Neural progenitor cell (in vitro differentiated cells): ENCODE results near the gene CLDND1. TPM values are rescaled to one million over a fixed set of nuclear protein-coding genes. Genes with fewer than 3 reads are reported as not detected.

Source experiments
- DNase-seq: peaks from one replicate; pipeline ENCODE4 v3.0.0-alpha.2; 2016; ENCODE audit warnings: low spot score
- H2AFZ ChIP-seq: fragments of 200-600 bp; sonication (generic); replicated peaks from 2 replicates; pipeline ENCODE4 v1.6.1; 2016; ENCODE audit warnings: antibody characterized with exemption
- H3F3A ChIP-seq: fragments of 200-600 bp; sonication (generic); 2 replicates; pipeline ENCODE4 v1.6.1; 2016; ENCODE audit warnings: antibody characterized with exemption, low read depth
- H3K27ac ChIP-seq: fragments of 200-600 bp; sonication (generic); 2 replicates; pipeline ENCODE4 v1.5.1; 2016; ENCODE audit warnings: mild to moderate bottlenecking
- H3K27me3 ChIP-seq: fragments of 200-600 bp; sonication (generic); 2 replicates; pipeline ENCODE4 v1.6.1; 2016; ENCODE audit warnings: mild to moderate bottlenecking, moderate library complexity
- H3K36me3 ChIP-seq: fragments of 200-600 bp; sonication (generic); 2 replicates; pipeline ENCODE4 v1.5.1; 2016
- H3K4me1 ChIP-seq: fragments of 200-600 bp; sonication (generic); 2 replicates; pipeline ENCODE4 v1.6.1; 2016; ENCODE audit warnings: mixed run types
- H3K4me2 ChIP-seq: fragments of 200-600 bp; sonication (generic); 2 replicates; pipeline ENCODE4 v1.6.1; 2016
- H3K4me3 ChIP-seq: fragments of 200-600 bp; sonication (generic); 2 replicates; pipeline ENCODE4 v1.5.1; 2016
- H3K79me2 ChIP-seq: fragments of 200-600 bp; sonication (generic); 2 replicates; pipeline ENCODE4 v1.6.1; 2016; ENCODE audit warnings: low read depth
- H3K9ac ChIP-seq: fragments of 200-600 bp; sonication (generic); 2 replicates; pipeline ENCODE4 v1.6.1; 2016
- H3K9me3 ChIP-seq: fragments of 200-600 bp; sonication (generic); 2 replicates; pipeline ENCODE4 v1.5.1; 2016; ENCODE audit warnings: low read depth
- H4K20me1 ChIP-seq: fragments of 200-600 bp; sonication (generic); 2 replicates; pipeline ENCODE4 v1.6.1; 2016; ENCODE audit warnings: low read depth
- H3K27ac Mint-ChIP-seq: 3 replicates; pipeline ENCODE4 v1.8.0; 2021; ENCODE audit warnings: mixed read lengths
- H3K27me3 Mint-ChIP-seq: 2 replicates; pipeline ENCODE4 v1.8.0; 2022; ENCODE audit warnings: low read depth, mild to moderate bottlenecking, inconsistent platforms, moderate library complexity, mixed read lengths; ENCODE audit not compliant: insufficient read depth
- H3K36me3 Mint-ChIP-seq: 3 replicates; pipeline ENCODE4 v1.8.0; 2021; ENCODE audit warnings: mixed read lengths
- H3K4me1 Mint-ChIP-seq: 3 replicates; pipeline ENCODE4 v1.8.0; 2021; ENCODE audit warnings: mixed read lengths
- H3K4me3 Mint-ChIP-seq: 3 replicates; pipeline ENCODE4 v1.8.0; 2021; ENCODE audit warnings: mild to moderate bottlenecking, moderate library complexity, mixed read lengths
- H3K9me3 Mint-ChIP-seq: 3 replicates; pipeline ENCODE4 v1.8.0; 2020; ENCODE audit warnings: mixed read lengths
- CTCF ChIP-seq: fragments of 200-600 bp; sonication (generic); IDR thresholded peaks from 2 replicates; pipeline ENCODE4 v1.5.1; 2017; ENCODE audit warnings: antibody characterized with exemption, mild to moderate bottlenecking
- EZH2 ChIP-seq: fragments of 200-600 bp; sonication (generic); IDR thresholded peaks from 2 replicates; pipeline ENCODE4 v1.6.1; 2017; ENCODE audit warnings: antibody characterized with exemption, mild to moderate bottlenecking, moderate library complexity
- EZH2phosphoT487 ChIP-seq: fragments of 200-600 bp; sonication (generic); IDR thresholded peaks from 2 replicates; pipeline ENCODE4 v1.6.1; 2017; ENCODE audit warnings: antibody characterized with exemption
- total RNA-seq: library from RNA; depleted of rRNA; stranded (reverse); fragments of >200 nt; gene quantifications from 2 replicates; pipeline ENCODE4 v1.2.3, GENCODE V29; 2015; ENCODE audit warnings: low replicate concordance

Gene CLDND1
- total RNA-seq, 1 donor from 2014 or later: 176 TPM

DNA sequence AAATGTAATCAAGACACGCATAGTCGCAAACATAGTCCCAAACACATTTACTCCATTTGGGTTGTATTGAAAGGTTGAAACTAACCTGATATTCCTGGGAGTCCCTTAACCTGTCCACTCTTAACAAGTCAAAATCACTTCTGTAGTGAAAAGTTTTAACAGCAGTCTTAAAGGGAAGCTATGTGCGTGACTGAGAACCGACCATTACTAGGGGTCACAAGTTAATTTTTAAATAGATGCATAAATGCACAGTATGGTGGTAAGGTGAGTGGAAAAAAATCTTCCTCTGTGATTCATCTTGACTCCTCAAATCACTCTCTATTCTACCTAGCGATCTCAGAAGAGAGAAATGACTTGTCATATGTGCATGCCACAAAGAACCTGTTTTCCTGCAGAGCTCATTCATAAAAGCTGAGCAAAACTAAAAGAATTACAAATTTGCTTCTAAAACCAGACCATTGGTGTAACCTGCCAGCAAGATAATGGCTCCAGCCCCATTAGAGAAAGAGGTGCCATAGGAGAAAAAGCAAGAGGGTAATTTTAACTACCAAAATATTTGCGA is 13.8 kb upstream of the CLDND1 start:
- no peaks in the 10 kb centered on the region for H3K79me2 ChIP-seq
- H3K9me3 Mint-ChIP-seq: no peaks in the 10 kb centered on the region
- H3K27ac ChIP-seq: no peak overlapping the region
- H3K9me3 ChIP-seq: no peaks in the 10 kb centered on the region
- DNase-seq: no peak
- H3K4me2 ChIP-seq: no peak overlapping the region
- no peak overlapping the region for H2AFZ ChIP-seq
- no peak overlapping the region for H3K4me3 Mint-ChIP-seq
- no peak overlapping the region for H3K9ac ChIP-seq
- peaks cover 4% of the 10 kb centered on the region for H3K27me3 Mint-ChIP-seq
- H3K27me3 ChIP-seq: no peaks in the 10 kb centered on the region
- no peaks in the 10 kb centered on the region for H4K20me1 ChIP-seq
- no peaks in the 10 kb centered on the region for H3F3A ChIP-seq
- no peaks in the 10 kb centered on the region for H3K36me3 Mint-ChIP-seq
- no peaks in the 10 kb centered on the region for H3K4me1 Mint-ChIP-seq
- H3K4me3 ChIP-seq: no peak overlapping the region
- H3K27ac Mint-ChIP-seq: no peak overlapping the region
- no peaks in the 10 kb centered on the region for H3K4me1 ChIP-seq
- H3K36me3 ChIP-seq: no peaks in the 10 kb centered on the region
- TF ChIP-seq EZH2phosphoT487 (no peak), CTCF (no peak), EZH2 (no peak)

DNA sequence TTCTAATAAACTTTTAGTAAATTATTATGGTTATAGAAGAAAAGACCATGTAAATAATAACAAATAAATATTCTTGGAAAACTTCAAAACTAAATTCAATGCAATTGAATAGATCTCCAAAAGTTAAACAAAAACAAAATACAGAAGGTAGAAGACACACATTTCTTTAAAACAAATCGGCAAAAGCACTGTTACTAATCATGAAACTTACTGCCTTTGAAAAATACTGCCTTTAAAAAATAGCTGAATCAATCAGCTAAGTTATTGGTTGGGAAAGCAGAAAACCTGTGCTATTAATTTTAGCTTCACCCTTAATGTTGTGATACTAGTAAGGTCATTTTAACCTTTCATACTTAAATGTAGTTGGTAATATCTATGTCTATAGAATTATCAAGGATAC is 12.0 kb upstream of the CLDND1 start:
- H3K4me2 ChIP-seq: no peak overlapping the region
- H3F3A ChIP-seq: no peaks in the 10 kb centered on the region
- DNase-seq: no peak
- no peaks in the 10 kb centered on the region for H3K4me1 ChIP-seq
- TF ChIP-seq CTCF (no peak), EZH2 (no peak), EZH2phosphoT487 (no peak)
- H3K4me3 Mint-ChIP-seq: no peak overlapping the region
- peaks cover 4% of the 10 kb centered on the region for H3K27me3 Mint-ChIP-seq
- H3K9me3 ChIP-seq: no peaks in the 10 kb centered on the region
- no peak overlapping the region for H3K27ac ChIP-seq
- H3K36me3 ChIP-seq: no peaks in the 10 kb centered on the region
- no peaks in the 10 kb centered on the region for H4K20me1 ChIP-seq
- no peak overlapping the region for H2AFZ ChIP-seq
- no peaks in the 10 kb centered on the region for H3K9me3 Mint-ChIP-seq
- H3K79me2 ChIP-seq: no peaks in the 10 kb centered on the region
- no peaks in the 10 kb centered on the region for H3K36me3 Mint-ChIP-seq
- peaks cover 17% of the 10 kb centered on the region for H3K27me3 ChIP-seq
- no peak overlapping the region for H3K27ac Mint-ChIP-seq
- H3K9ac ChIP-seq: no peak overlapping the region
- H3K4me3 ChIP-seq: no peak overlapping the region
- no peaks in the 10 kb centered on the region for H3K4me1 Mint-ChIP-seq

GRCh38 chr3:98534168-98534567 is 11.5 kb upstream of the CLDND1 start:
- peaks cover 22% of the 10 kb centered on the region for H3K27me3 ChIP-seq
- no peaks in the 10 kb centered on the region for H3K36me3 Mint-ChIP-seq
- no peak for DNase-seq
- H3K79me2 ChIP-seq: no peaks in the 10 kb centered on the region
- H2AFZ ChIP-seq: no peak overlapping the region
- peaks cover 4% of the 10 kb centered on the region for H3K27me3 Mint-ChIP-seq
- H3K27ac Mint-ChIP-seq: no peak overlapping the region
- no peak overlapping the region for H3K4me3 Mint-ChIP-seq
- H3K4me3 ChIP-seq: no peak overlapping the region
- H3K9me3 Mint-ChIP-seq: no peaks in the 10 kb centered on the region
- H3K36me3 ChIP-seq: no peaks in the 10 kb centered on the region
- peaks cover under 1% of the 10 kb centered on the region for H4K20me1 ChIP-seq
- H3K9ac ChIP-seq: no peak overlapping the region
- no peak overlapping the region for H3K4me2 ChIP-seq
- H3K27ac ChIP-seq: no peak overlapping the region
- peaks cover 3% of the 10 kb centered on the region for H3K4me1 ChIP-seq
- no peaks in the 10 kb centered on the region for H3K9me3 ChIP-seq
- no peak for TF ChIP-seq EZH2
- no peak for TF ChIP-seq CTCF
- TF ChIP-seq EZH2phosphoT487: no peak
- no peaks in the 10 kb centered on the region for H3K4me1 Mint-ChIP-seq
- no peaks in the 10 kb centered on the region for H3F3A ChIP-seq
